Loucy (cell line): Measurements from ENCODE around the gene PDIA6.

ENCODE experiments used
- H2AFZ ChIP-seq: fragments of 200-600 bp; sonication (generic); 2 replicates; pipeline ENCODE4 v1.6.0; 2016; ENCODE audit warnings: antibody characterized with exemption, mild to moderate bottlenecking, low read length, moderate library complexity
- H3F3A ChIP-seq: fragments of 200-600 bp; 2 replicates; pipeline ENCODE4 v1.6.0; 2016; ENCODE audit warnings: antibody characterized with exemption, low read depth, mild to moderate bottlenecking
- H3K27me3 ChIP-seq: fragments of 200-600 bp; sonication (generic); 2 replicates; pipeline ENCODE4 v1.6.1; 2014; ENCODE audit warnings: low read length, mild to moderate bottlenecking; ENCODE audit not compliant: insufficient read depth, poor library complexity, severe bottlenecking
- H3K36me3 ChIP-seq: fragments of 200-600 bp; sonication (generic); 2 replicates; pipeline ENCODE4 v1.6.1; 2016; ENCODE audit warnings: low read length; ENCODE audit not compliant: insufficient read depth
- H3K4me1 ChIP-seq: fragments of 200-600 bp; sonication (generic); 2 replicates; pipeline ENCODE4 v1.5.1; 2014; ENCODE audit warnings: low read length, mild to moderate bottlenecking; ENCODE audit not compliant: insufficient read depth, poor library complexity, severe bottlenecking
- H3K4me2 ChIP-seq: fragments of 200-600 bp; sonication (generic); 2 replicates; pipeline ENCODE4 v1.6.0; 2014; ENCODE audit warnings: antibody characterized with exemption, low read length, low read depth, mild to moderate bottlenecking; ENCODE audit not compliant: poor library complexity, severe bottlenecking
- H3K4me3 ChIP-seq: fragments of 200-600 bp; sonication (generic); 2 replicates; pipeline ENCODE4 v1.5.1; 2014; ENCODE audit warnings: low read length, mild to moderate bottlenecking, mixed read lengths; ENCODE audit not compliant: poor library complexity, severe bottlenecking
- H3K79me2 ChIP-seq: fragments of 200-600 bp; sonication (generic); 2 replicates; pipeline ENCODE4 v1.6.1; 2014; ENCODE audit warnings: low read length; ENCODE audit not compliant: insufficient read depth
- H3K9ac ChIP-seq: fragments of 200-600 bp; sonication (generic); 2 replicates; pipeline ENCODE4 v1.6.0; 2014; ENCODE audit warnings: mild to moderate bottlenecking, low read depth, low read length, moderate library complexity; ENCODE audit not compliant: poor library complexity, severe bottlenecking
- H3K9me2 ChIP-seq: fragments of 200-600 bp; sonication (generic); replicated peaks from 2 replicates; pipeline ENCODE4 v1.6.1; 2016; ENCODE audit warnings: low read depth, low read length, mixed read lengths
- H3K9me3 ChIP-seq: fragments of 200-600 bp; sonication (generic); 2 replicates; pipeline ENCODE4 v1.6.1; 2014; ENCODE audit warnings: mild to moderate bottlenecking, antibody characterized with exemption, low read length, low read depth; ENCODE audit not compliant: insufficient read depth
- H4K20me1 ChIP-seq: fragments of 200-600 bp; sonication (generic); 2 replicates; pipeline ENCODE4 v1.6.0; 2014; ENCODE audit warnings: antibody characterized with exemption, low read length, mild to moderate bottlenecking; ENCODE audit not compliant: insufficient read depth, poor library complexity, severe bottlenecking
- EZH2phosphoT487 ChIP-seq: fragments of 200-600 bp; IDR thresholded peaks from 2 replicates; pipeline ENCODE4 v1.6.1; 2018; ENCODE audit warnings: antibody characterized with exemption, mild to moderate bottlenecking, moderate library complexity, borderline replicate concordance
- TF ChIP-seq, protein P1 (sequence below): fragments of 200-600 bp; sonication (generic); conservative IDR thresholded peaks from 2 replicates; pipeline ENCODE4 v1.5.1; 2014; ENCODE audit warnings: mild to moderate bottlenecking, antibody characterized with exemption, low read length

The PDIA6 gene

GRCh38 chr2:10770956-10771750 lies 41.4 kb downstream of the PDIA6 start:
- no peak for TF ChIP-seq EZH2phosphoT487
- TF ChIP-seq, protein P1, sequence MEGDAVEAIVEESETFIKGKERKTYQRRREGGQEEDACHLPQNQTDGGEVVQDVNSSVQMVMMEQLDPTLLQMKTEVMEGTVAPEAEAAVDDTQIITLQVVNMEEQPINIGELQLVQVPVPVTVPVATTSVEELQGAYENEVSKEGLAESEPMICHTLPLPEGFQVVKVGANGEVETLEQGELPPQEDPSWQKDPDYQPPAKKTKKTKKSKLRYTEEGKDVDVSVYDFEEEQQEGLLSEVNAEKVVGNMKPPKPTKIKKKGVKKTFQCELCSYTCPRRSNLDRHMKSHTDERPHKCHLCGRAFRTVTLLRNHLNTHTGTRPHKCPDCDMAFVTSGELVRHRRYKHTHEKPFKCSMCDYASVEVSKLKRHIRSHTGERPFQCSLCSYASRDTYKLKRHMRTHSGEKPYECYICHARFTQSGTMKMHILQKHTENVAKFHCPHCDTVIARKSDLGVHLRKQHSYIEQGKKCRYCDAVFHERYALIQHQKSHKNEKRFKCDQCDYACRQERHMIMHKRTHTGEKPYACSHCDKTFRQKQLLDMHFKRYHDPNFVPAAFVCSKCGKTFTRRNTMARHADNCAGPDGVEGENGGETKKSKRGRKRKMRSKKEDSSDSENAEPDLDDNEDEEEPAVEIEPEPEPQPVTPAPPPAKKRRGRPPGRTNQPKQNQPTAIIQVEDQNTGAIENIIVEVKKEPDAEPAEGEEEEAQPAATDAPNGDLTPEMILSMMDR: no peak
- Histone ChIP-seq H3K9ac (no peak overlapping the region), H3K79me2 (no peaks in the 10 kb centered on the region), H2AFZ (no peak overlapping the region), H3K9me2 (no peaks in the 10 kb centered on the region), H3K4me3 (no peak overlapping the region), H3K4me2 (no peak overlapping the region), H3K36me3 (no peaks in the 10 kb centered on the region), H3K4me1 (no peaks in the 10 kb centered on the region), H3K9me3 (no peaks in the 10 kb centered on the region), H4K20me1 (no peaks in the 10 kb centered on the region), H3F3A (no peaks in the 10 kb centered on the region), H3K27me3 (no peaks in the 10 kb centered on the region)

GRCh38 chr2:10768063-10768507 lies 44.5 kb downstream of the PDIA6 start:
- Histone ChIP-seq H3K79me2 (no peaks in the 10 kb centered on the region), H3K9ac (no peak overlapping the region), H3K9me3 (no peaks in the 10 kb centered on the region), H3K36me3 (no peaks in the 10 kb centered on the region), H3K4me1 (no peaks in the 10 kb centered on the region), H3K27me3 (no peaks in the 10 kb centered on the region), H4K20me1 (no peaks in the 10 kb centered on the region), H3K4me2 (no peak overlapping the region), H3K4me3 (no peak overlapping the region), H2AFZ (no peak overlapping the region), H3K9me2 (no peaks in the 10 kb centered on the region), H3F3A (no peaks in the 10 kb centered on the region)
- TF ChIP-seq, protein P1: no peak
- no peak for TF ChIP-seq EZH2phosphoT487

GRCh38 chr2:10765914-10766313 lies 46.7 kb downstream of the PDIA6 start:
- TF ChIP-seq, protein P1: no peak
- no peak for TF ChIP-seq EZH2phosphoT487
- H3K27me3 ChIP-seq: no peaks in the 10 kb centered on the region
- no peaks in the 10 kb centered on the region for H3K79me2 ChIP-seq
- H3K4me1 ChIP-seq: no peaks in the 10 kb centered on the region
- H3K9me2 ChIP-seq: no peaks in the 10 kb centered on the region
- H4K20me1 ChIP-seq: no peaks in the 10 kb centered on the region
- no peak overlapping the region for H3K4me2 ChIP-seq
- no peaks in the 10 kb centered on the region for H3F3A ChIP-seq
- H3K9me3 ChIP-seq: no peaks in the 10 kb centered on the region
- no peak overlapping the region for H3K4me3 ChIP-seq
- H3K9ac ChIP-seq: no peak overlapping the region
- H2AFZ ChIP-seq: no peak overlapping the region
- no peaks in the 10 kb centered on the region for H3K36me3 ChIP-seq
